Lower leg skin (tissue), 4 donors: Measurements from ENCODE around the gene ALLC. TPM values are rescaled to one million over a fixed set of nuclear protein-coding genes. Genes with fewer than 3 reads are reported as not detected.

ENCODE experiments used
- DNase-seq, 2 donors: peaks; one replicate each; pipeline ENCODE4 v3.0.0-alpha.2; 2019; ENCODE audit warnings: low spot score in 2 of 2
- H3K4me3 ChIP-seq: fragments of 200-600 bp; sonication (generic); 2 replicates; pipeline ENCODE4 v1.5.1; 2017; ENCODE audit warnings: mild to moderate bottlenecking, low read depth; ENCODE audit not compliant: poor library complexity, severe bottlenecking
- CTCF ChIP-seq, 3 donors: fragments of 450-650 bp; IDR thresholded peaks; one replicate each; pipeline ENCODE4 v1.5.1; 2016; ENCODE audit warnings: antibody characterized with exemption in 3 of 3, mild to moderate bottlenecking in 3 of 3, moderate library complexity in 2 of 3
- POLR2A ChIP-seq, 2 donors: fragments of 450-650 bp; IDR thresholded peaks; one replicate each; pipeline ENCODE4 v1.6.1; 2016 to 2017; ENCODE audit warnings: antibody characterized with exemption in 2 of 2, mild to moderate bottlenecking in 1 of 2, moderate library complexity in 1 of 2
- WGBS, 2 donors: methylation state at CpG; one replicate each; pipeline ENCODE4 v1.1.5; 2018; 5-methylcytosine and 5-hydroxymethylcytosine counted together
- intact Hi-C: fragments of 100-400 bp; cut with DNase I; formaldehyde crosslinking; loops from one replicate; pipeline ENCODE4 v1.15.0; 2023; ENCODE audit warnings: low total_unique reads
- total RNA-seq, 4 donors: library from RNA; depleted of rRNA; stranded (reverse); fragments of >200 nt; gene quantifications; one replicate each; pipeline ENCODE4 v1.1.0, GENCODE V29; 2016

The ALLC gene
- total RNA-seq, 4 donors from 2014 or later, result 0.23 to 1.1 TPM; not detected in 2

GRCh38 chr2:3726511-3726910 is 68.5 kb downstream of the ALLC start:
- peak in 1 of 2 donors; percentile 40 for DNase-seq
- intact Hi-C loops, result no loop called here
- WGBS, 2 donors, result 91 to 93% methylated on average over 10 of the region's 10 CpGs
- no peak overlapping the region for H3K4me3 ChIP-seq
- TF ChIP-seq POLR2A (IDR thresholded peaks at IDR 0.05) (no peak), CTCF (IDR thresholded peaks at IDR 0.05) (no peak)

- intact Hi-C loops, result no loop called here
- no peak overlapping the region for H3K4me3 ChIP-seq
- peak in 1 of 2 donors; percentile 54 for DNase-seq
- no peak for TF ChIP-seq POLR2A (IDR thresholded peaks at IDR 0.05)
- TF ChIP-seq CTCF (IDR thresholded peaks at IDR 0.05), result no peak
- WGBS, 2 donors, result 62 to 70% methylated on average over 12 of the region's 12 CpGs
Measured at GRCh38 chr2:3727397-3728045, 69.5 kb downstream of the ALLC start.

- H3K4me3 ChIP-seq, result no peak overlapping the region
- peak in 1 of 2 donors; percentile 59 for DNase-seq
- 27 to 30% methylated on average over 22 of the region's 22 CpGs for WGBS, 2 donors
- intact Hi-C loops, result no loop called here
- no peak for TF ChIP-seq POLR2A (IDR thresholded peaks at IDR 0.05)
- TF ChIP-seq CTCF (IDR thresholded peaks at IDR 0.05), result no peak
Measured at GRCh38 chr2:3728104-3729054, 70.4 kb downstream of the ALLC start.

- no peak for DNase-seq
- intact Hi-C loops, result no loop called here
- no peak for TF ChIP-seq CTCF (IDR thresholded peaks at IDR 0.05)
- no peak for TF ChIP-seq POLR2A (IDR thresholded peaks at IDR 0.05)
- WGBS, 2 donors, result 83% methylated on average over 8 of the region's 8 CpGs
- no peak overlapping the region for H3K4me3 ChIP-seq
Measured at GRCh38 chr2:3729055-3729448, 71.1 kb downstream of the ALLC start.

GRCh38 chr2:3729786-3730185 is 71.8 kb downstream of the ALLC start:
- 83 to 90% methylated on average over 9 of the region's 9 CpGs for WGBS, 2 donors
- TF ChIP-seq POLR2A (IDR thresholded peaks at IDR 0.05), result no peak
- no peak for TF ChIP-seq CTCF (IDR thresholded peaks at IDR 0.05)
- intact Hi-C loops, result no loop called here
- H3K4me3 ChIP-seq, result no peak overlapping the region
- DNase-seq, result peak in 1 of 2 donors; percentile 78
